Islet of Langerhans (tissue), 1 donor: Measurements from ENCODE around the gene TPCN2.

Experiments used
- FAIRE-seq: peaks from one replicate; lab custom pipeline; 2011; peaks lifted over from hg19 to GRCh38; lab: Jason Lieb, UNC

The TPCN2 gene

DNA sequence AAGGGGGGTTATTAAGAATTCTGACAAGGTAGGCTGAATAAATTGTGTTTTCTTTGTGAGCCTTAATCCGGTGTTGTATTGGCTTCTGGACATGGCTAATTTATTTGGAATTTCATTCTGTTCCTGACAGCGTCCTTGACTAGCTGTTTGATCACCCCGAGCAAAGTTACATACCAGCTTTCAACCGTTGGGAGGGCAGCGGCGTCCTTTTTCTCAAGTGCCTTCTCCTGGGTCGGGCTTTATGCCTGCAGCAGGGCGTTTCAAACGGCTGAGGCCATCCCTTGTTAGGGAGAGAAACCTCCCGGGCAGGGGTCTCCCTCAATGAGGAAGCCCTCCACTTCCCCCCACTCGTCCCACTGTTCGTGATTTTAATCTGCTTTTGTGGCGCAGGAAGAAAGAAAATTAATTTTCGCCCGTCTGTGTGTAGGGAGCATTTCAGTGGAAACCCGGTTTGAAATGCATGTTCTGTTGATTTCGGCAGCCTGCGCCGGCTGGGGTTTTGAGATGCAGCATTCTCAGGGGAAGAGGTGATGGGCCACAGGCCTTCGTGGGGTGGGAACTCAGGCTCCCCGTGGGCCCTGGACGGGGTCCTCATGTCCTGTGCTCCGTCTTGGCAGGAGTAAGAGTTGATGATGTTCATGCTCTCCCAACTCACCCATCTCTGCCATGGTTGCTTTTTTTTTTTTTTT, 104.1 kb downstream of the TPCN2 start:
- FAIRE-seq: no peak

- FAIRE-seq: no peak
These were observed 104.9 kb downstream of the TPCN2 start for GRCh38 chr11:69153661-69154060.

DNA sequence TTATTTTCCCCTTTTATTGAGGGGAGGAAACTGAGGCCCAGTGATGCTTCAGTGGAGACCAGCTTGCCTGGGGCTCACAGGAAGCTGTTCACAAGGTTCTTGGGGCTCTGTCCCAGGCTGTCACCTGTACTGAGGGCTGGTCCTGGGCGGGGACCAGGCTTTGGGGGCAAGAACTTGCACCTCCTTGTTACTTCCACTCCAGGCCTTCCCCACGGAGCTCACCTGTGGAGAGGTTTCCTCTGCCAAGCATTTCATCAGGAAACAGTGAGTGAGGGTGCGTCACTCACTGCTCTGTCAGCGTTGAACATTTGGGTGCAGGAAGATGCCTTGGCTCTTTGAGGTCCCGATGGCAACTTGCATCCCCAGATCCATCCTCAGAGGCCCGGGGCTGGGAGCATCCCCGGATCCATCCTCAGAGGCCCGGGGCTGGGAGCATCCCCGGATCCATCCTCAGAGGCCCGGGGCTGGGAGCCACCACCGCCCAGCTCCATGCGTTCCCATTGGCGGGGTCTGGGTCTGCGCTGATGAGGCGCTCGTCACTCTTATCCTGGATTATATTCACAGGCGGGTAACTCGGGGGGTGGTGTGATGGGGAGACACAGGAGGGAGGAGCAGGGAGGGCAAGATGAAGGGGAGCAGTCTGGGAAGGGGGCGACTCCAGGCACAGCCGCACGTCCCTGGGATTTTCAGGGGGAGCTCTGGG, 105.6 kb downstream of the TPCN2 start:
- no peak for FAIRE-seq

- no peak for FAIRE-seq
These were observed 106.2 kb downstream of the TPCN2 start for GRCh38 chr11:69154938-69155301.

GRCh38 chr11:69155302-69156234, 106.8 kb downstream of the TPCN2 start, which contains the start of gene SMIM38:
Gene SMIM38, plus strand, starts transcription at chr11:69155935. Its CDS starts 1,912 bp downstream, at chr11:69157847.
- no peak for FAIRE-seq

DNA sequence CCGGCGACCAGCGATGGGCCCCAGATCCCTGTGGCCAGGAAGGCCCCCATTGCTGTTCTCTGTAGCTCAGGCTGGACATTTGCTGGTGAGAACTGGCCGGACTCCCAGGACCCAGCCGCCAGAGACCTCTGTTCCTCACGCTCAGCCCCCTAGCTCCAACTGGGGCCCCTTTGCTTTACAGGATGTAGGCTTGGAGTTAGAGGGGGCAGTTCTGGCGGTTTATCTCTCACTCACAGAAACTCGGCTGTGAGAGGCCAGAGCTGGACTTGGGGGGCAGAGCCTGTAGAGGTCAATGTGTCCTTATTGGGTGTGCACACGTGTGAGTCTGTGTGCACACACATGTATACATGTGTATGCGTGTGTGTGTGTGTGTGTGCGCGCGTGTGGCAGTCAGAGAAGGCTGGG, 107.5 kb downstream of the TPCN2 start:
- no peak for FAIRE-seq

GRCh38 chr11:69156673-69157155, 108.0 kb downstream of the TPCN2 start:
- FAIRE-seq: no peak

DNA sequence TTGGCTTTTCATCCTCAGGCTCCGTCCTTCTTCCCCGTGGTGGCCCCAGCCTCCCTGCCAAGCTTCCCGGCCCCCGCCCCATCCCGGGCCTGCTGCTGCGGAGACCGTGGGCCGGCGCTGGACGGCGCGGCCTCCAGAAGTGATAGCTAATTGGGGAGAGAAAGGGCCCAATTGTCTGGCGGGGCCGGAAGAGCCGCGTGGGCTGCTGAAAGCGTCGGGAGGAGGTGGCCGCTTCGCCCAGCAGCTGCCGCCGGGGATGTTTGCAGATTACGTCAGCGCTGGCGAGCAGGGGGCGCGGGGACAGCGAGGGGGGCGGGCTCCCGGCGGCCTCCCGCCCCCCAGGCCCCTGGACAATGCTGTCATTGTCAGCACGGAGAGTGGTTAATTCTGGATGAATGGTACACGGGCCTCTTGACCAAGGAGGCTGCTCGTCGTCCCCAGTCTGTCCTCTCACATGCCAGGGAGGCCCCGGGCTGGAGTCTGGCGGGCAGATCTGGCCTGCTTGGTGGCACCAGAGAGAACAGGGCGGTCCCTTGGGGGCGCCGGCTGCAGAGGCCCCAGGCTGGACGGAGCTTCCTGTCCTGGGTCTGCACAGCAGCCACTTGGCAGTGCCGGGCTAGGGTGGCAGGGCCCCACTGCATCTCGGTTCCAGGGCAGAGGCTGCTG, 108.6 kb downstream of the TPCN2 start:
- no peak for FAIRE-seq

GRCh38 chr11:69157822-69158231, 109.1 kb downstream of the TPCN2 start:
- no peak for FAIRE-seq

DNA sequence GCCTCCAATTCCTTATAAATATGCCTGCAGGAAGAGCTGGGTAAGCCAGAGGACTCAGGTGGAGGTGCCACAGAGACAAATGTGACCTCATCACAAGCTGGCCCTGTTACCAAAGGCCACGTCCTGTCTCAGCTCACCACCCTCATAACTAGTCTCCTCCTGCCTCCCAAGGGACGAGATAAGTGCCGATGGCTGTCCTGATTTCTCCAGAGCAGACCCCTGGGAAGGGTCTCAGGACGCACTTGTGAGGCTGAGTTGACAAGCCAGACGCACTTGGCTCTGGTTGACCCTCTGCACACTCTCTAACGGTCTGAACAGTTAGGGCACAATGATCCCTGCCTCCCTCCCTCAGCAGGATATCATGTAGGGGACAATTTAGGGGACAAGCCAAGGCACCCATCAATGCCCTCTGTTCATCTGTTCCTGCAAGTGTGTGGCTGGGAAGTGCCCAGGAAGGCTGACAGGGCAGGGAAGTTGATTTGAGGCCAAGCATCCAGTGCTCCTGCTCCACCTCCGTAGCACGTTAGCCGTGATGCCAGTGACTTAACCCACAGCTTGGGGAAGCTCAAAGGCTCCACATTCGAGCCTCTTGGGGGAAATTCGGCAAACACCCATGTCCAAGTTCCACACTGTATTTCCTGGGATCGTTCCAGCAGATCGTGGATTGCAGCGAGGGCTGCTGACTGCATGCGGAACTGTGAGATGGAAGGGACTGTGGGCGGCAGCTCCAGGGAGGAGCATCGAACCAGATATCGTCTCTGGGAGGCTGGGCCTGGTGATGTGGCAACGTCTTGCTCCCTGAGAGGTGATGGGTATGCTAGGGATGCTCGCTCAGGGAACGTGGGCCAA, 109.8 kb downstream of the TPCN2 start:
- no peak for FAIRE-seq

DNA sequence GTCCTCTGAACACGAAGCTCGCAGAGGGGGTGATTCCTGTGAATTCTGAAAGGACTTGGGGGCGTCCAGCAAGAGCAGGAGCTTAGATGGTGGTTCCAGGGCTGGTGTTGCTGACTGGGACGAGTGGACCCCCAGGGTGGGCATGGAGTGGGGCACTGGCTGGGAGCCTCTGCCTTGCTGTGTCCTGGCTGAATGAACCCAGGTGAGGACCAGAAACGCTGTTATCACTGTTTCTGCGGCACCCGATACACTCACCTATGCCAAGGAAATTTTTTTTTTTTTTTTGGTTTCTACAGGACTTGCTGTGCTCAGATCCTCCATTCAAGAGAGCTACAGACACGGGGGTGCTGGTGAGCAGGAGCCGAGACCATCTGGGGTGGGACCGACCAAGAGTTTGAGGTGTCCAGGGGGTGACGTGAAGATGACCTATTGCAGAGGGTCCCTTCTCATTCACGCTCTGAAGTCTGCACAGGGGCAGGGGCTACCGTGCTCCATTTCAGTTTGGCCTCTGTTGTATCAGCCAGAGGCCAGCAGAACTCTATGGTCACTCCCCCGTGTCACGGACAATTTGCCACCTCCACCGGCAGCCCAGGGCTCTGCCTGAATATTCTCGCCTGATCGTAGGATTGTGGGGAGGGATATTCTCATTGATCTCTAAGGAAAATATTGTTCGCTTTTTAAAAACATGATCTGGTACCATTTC, 110.6 kb downstream of the TPCN2 start:
- no peak for FAIRE-seq

GRCh38 chr11:69160296-69161116, 111.8 kb downstream of the TPCN2 start:
- no peak for FAIRE-seq

DNA sequence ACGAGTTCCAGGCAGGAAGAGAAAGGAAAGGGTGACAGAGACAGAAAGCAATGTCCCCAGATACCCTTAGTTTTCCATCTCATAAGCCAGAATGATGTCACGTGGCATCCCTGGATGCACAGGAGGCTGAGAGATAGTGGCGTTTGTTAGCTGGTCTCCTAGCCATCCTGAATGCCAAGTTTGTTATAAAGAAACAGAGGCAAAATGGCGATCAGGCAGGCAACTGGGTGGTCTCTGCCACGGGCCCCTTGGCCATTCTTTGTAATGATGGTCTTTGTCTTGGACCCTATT, 112.3 kb downstream of the TPCN2 start:
- no peak for FAIRE-seq

DNA sequence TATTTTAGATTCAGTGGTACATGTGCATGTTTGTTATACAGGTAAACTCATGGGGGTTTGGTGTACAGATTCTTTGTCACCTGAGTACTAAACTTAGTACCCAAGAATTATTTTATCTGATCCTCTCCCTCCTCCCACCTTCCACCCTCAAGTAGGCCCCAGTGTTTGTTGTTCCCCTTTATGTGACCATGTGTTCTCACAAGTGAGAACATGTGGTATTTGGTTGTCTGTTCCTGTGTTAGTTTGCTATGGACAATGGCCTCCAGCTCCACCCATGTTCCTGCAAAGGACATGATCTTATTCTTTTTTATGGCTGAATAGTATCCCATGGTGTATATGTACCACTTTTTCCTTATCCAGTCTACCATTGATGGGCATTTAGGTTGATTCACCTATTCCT, 113.8 kb downstream of the TPCN2 start:
- FAIRE-seq: no peak

DNA sequence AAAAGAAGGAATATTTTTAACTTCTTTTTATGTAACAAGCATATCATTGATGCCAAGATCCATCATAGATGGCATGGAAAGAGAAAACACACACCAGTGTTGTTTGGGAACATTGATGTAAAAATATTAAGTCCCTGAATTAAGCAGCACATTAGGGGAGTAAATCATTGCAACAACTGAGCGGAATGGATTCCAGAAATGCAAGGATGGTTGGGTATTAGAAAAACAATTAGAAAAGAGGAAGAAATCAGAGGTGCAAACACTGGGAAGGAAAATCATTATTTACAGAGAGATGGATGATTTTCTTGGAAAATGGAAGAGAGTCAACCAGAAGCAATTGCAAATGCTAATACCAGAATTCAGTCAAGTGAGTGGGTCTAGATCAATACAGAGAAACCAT, 115.1 kb downstream of the TPCN2 start:
- FAIRE-seq: no peak

GRCh38 chr11:69164824-69165223, 116.1 kb downstream of the TPCN2 start:
- no peak for FAIRE-seq

DNA sequence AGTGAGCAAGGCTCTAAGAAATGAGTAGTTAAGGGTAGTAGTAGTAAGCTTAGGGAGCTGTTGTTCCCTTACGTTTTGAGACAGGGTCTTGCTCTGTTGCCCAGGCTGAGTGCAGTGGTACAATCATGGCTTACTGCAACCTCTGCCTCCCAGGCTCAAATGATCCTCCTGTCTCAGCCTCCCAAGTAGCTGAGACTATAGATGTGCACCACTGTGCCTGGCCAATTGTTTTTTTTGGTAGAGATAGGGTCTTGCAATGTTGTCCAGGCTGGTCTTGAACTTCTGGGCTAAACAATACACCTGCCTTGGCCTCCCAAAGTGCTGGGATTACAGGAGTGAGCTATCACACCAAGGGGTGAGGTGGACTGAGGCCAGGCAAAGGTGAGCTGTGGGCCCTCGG, 117.0 kb downstream of the TPCN2 start:
- FAIRE-seq: no peak

DNA sequence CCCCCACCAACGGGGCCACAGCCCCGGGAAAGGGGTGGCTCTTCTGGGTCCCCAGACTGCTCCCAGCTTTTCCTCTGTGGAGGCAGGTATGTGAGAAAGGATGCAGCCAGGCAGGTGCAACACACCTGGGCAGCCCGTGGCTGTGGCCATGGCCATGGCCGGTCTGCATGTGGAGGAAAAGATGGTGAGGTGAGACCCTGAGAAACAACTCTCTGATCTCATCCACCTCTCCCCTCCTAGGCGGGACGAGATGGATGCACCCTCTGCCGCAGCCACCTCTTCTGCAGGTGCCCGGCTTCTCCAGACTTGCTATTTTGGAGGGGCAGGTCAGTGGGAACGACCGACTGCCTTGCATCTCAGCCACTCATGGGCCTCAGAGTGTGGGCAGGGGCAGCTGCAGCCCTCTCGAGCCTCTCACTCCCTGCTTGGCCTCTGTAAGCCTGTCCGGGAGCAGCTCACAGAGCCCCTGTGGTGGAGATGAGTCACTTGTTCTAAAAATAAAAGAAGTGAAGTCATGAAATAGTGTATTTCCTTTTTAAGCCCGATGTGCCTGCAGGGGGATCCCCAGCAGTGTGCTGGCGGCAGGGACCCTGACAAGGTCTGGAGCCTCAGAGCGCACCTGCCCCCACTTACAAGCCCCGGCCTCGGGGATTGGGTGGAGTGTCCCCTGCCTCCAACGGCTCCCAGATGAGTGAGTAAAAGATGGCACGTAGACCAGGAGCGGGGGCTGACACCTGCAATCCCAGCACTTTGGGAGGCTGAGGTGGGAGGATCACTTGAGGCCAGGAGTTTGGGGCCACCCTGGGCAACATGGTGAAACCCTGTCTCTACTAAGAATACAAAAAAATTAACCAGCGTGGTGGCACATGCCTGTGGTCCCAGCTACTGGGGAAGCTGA, 117.7 kb downstream of the TPCN2 start:
- no peak for FAIRE-seq
